ENCODE results near the gene COX10.
"Not testable (repeated sequence)": the region's sequence is repeated elsewhere in the genome, so short reads cannot be mapped to it uniquely, and the experiment has no call there.

Gene COX10

DNA sequence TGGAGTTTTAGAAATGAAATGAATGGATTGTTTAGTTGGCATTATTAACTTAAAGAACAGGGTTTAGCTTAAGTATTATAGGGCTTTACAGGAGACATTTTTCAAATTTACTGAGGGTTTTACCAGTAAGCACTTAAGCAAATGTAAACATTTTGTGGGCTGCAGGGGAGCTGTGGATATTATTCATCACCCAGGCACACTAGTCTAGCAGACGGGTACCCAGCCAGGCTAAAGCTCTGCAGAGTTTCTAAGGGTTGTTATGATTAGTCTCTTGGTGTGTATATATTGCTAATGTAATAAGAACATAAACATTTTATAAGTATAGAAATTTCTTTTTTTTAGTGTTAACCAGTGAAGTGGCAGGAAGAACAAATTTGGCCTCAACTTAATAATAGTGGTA is 110.6 kb downstream of the COX10 start:
- DNase-seq (ENCODE audit: low spot score), result not testable (repeated sequence)

DNA sequence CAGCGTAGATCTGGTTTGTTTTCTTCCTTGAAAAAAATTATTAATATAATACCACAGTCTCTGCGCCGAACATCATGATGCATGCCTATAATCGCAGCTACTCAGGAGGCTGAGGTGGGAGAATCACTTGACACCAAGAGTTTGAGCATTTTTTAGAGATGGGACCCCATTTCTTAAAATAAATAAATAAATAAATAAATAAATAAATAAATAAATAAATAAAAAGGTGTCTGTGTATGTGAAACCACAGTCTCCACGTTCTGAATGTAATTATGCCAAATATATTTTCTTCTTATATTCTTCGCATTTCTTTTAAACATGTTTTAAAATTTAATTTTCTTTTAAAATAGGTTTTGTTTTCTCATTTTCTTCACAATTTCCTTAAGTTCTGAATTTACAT is 112.8 kb downstream of the COX10 start:
- DNase-seq (ENCODE audit: low spot score), result not testable (repeated sequence)

GRCh38 chr17:14184536-14184935 is 115.2 kb downstream of the COX10 start:
- DNase-seq (ENCODE audit: low spot score), result not testable (repeated sequence)

GRCh38 chr17:14186443-14186842 is 117.1 kb downstream of the COX10 start:
- not testable (repeated sequence) for DNase-seq (ENCODE audit: low spot score)

GRCh38 chr17:14190774-14191173 is 121.5 kb downstream of the COX10 start:
- DNase-seq (ENCODE audit: low spot score), result not testable (repeated sequence)

DNA sequence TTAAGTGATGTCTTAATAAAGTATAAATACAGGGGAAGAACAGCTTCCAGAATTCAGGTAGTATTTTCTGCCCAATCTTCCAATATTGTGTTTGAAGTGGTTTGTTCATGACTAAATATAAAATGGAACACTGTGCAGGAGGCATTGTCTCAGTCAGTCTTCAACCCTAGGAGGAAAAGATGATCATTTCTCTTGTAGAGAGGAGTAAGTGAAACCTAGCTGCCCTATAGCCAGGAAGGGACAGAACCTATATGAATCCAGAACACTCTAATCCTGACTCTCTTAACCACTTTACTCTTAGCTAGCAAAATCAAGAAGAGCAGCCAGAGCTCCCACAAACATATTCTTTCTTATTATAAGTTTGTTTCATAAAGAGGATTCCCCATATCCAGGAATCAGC is 122.2 kb downstream of the COX10 start:
- not testable (repeated sequence) for DNase-seq (ENCODE audit: low spot score)

DNA sequence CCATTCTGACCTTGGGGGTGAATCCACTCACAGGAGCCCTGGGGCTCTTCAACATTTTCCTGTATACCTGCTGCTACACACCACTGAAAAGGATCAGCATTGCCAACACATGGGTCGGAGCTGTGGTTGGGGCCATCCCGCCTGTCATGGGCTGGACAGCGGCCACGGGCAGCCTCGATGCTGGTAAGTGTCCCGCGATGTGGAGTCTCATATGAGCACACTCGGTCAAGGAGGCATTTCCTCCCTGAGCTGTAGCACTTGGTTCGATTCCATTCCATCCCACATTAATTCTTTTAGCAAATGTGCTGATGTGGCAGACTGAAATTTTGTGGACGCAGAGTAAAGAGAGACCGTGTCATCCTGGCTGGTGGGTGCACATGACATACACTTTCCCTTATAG is 122.7 kb downstream of the COX10 start:
- not testable (repeated sequence) for DNase-seq (ENCODE audit: low spot score)

DNA sequence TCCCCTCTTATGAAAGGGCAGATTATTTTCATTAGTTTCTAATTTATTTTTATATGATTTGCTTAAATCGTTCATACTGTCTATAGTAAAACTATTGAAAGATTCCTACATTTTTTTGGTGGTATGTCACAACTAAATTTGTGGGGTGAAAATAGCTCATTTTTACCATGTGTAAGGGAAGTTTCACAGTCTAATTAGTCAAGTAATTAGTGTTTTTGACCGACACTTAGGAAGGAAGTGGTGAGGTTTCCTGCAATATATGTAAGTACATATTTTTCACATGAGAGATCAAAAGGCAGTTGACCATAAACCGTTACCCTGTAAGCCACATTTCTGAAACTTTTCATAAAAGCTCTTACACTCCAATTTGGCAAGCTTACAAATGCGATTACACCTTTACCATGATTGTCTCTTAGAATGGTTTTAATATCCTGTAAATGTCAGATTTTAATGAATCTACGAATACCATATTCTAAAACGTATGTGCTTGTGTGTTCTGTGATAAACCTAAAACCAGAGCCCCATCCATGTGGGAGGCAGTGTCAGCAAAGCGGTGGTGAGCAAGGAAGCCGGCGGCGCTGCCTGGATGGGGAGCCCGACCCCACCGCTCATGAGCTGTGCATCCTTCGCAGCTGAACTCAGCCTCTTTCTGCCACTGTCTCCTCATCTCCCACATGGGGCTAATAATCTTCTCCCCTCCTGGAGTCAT is 123.5 kb downstream of the COX10 start:
- not testable (repeated sequence) for DNase-seq (ENCODE audit: low spot score)

DNA sequence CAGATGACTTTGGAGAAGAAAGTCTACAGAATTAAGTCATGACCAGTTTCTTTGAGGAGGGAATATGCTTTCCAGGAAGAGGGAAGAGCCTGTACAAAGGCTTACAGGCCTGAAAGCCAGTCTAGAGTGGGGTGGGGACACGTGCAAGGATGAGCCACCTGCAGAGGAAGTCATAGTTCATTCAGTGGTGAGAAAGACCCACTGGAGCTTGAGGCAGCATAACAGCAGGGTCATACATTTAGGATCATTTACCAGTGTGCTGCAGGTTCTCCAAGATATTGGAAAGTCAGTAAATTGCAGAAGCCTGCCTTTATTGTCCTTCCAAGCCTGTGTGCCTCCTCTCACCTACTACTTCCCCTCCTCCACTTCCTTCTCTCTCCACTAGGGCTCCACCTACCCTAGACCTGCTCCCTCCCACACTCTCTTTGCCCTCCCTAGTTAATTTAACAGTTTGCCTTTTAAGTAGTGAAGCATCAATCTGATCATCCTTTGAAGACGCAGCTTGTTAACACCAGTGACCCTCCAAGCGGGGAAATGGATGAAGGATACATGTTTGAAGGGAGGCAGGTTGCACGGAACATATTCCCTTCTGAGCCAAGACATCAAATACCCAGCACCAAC is 127.2 kb downstream of the COX10 start:
- DNase-seq (ENCODE audit: low spot score), result no peak

DNA sequence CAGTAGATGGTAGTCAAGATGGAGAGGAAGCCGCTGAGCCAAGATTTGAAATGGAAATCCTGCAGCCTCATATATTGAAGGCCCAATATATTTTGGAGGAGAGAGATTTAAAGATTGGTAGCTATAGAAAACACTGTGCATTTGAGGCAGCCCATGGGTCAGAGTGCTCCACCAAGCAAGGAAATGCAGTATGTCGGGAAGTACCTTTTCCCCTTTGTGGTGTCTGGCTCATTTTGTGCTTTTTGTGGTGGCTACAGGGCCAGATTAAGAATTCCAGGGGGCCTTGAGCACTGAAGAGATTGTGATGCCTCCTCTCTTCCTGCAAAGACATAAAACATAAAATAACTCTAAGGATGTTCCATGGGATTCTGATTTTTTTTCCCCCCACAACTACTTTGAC is 127.8 kb downstream of the COX10 start:
- DNase-seq (ENCODE audit: low spot score), result no peak

DNA sequence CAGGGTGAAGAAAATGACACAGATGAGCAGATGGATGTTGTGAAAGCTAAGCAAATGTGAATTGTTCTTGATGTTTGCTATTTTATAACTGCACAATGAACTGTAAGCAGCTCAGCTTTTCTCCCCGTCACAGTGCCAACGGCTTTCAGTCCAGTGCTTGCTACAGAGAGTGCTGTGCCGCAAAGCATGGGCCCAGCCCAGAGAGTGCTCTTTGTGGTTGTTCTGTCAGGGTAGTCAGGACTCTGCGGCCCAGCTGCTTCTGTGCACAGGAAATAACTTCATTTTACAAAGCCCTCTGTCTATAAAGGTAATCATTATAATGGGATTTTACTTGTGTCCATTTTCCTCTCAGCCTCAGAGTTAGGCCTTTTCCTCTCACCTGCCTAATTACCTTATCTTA is 128.3 kb downstream of the COX10 start:
- DNase-seq (ENCODE audit: low spot score), result no peak

GRCh38 chr17:14198013-14198412 is 128.7 kb downstream of the COX10 start:
- DNase-seq (ENCODE audit: low spot score), result no peak

GRCh38 chr17:14198575-14198974 is 129.3 kb downstream of the COX10 start:
- DNase-seq (ENCODE audit: low spot score), result no peak

- DNase-seq (ENCODE audit: low spot score), result no peak
Observed at GRCh38 chr17:14199601-14200000, 130.3 kb downstream of the COX10 start.

DNA sequence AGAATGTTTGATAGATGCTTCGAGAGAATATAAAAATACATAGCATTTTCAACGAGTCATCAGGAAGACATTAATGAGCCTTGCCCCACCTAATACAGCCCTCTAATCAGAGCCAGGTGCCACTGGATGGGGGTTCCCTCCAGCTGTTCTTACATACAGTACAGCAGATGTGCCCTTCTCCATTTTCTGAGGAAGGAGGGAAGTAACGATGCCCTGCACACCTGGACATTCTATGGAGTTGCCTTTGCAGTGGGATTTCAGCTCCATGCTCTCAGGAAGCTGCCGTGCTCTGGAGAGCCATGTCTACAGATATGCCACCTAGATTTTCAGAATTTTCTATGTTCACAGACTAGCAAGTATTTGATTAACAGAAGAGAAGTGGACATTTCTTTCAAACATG is 131.1 kb downstream of the COX10 start:
- DNase-seq (ENCODE audit: low spot score), result no peak

GRCh38 chr17:14201021-14201987 is 132.0 kb downstream of the COX10 start:
- no peak for DNase-seq (ENCODE audit: low spot score)

DNA sequence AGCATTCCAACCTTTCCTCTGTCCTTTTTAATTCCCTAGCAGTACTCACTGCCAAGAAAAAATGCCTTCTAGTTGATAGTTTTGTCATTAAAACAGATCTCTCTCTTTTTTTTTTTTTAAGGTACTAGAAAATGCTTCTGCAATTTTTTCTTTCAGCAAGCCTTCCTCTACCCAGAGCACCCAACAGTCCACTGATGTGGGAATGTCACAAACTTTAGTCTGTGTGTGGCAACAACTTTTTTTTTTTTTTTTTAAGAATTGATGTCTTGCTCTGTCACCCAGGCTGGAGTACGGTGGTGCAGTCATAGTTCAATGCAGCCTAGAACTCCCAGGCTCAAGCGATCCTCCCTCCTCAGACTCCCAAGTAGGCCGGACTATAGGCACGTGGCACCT is 132.7 kb downstream of the COX10 start:
- DNase-seq (ENCODE audit: low spot score), result no peak

GRCh38 chr17:14202388-14203166 is 133.3 kb downstream of the COX10 start:
- DNase-seq (ENCODE audit: low spot score), result no peak

DNA sequence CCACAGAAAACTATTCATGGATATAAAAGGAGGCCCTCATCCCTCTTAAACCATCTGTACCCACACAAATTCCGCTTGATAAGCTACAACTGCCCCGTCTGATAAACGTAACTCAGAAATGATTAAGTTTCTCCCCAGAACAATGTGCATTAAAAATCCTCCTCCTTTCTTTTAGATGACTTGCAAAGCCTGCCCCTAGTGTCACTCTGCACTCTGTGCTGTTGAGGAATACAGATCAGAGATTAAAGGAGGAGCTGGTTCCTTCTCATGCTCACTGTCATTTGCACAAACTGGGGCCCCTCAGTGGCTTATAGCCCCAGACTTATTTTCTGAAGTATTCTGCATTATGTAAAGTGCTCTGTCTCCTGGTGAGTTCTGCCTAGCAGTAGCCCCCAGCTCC is 134.1 kb downstream of the COX10 start:
- DNase-seq (ENCODE audit: low spot score), result no peak

DNA sequence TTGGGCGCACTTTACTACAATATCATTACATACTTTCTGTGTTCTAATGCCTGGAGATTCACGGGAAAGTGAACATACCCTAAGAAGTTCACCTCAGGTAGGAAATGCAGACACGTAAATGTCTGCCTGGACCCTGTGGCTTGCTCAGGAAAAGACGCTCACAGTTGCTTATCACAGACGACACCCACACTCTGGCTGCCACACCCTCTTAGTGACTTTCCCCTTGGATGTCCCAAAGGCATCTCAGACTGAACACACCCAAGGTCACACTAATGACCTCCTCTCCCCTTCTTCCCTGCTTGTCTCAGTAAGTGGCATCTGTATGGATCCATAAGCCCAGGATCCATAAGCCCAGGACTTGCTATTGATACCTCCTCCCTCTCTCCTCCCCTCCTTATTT is 134.8 kb downstream of the COX10 start:
- DNase-seq (ENCODE audit: low spot score), result no peak

GRCh38 chr17:14204546-14204945 is 135.2 kb downstream of the COX10 start:
- DNase-seq (ENCODE audit: low spot score), result no peak

GRCh38 chr17:14205380-14205779 is 136.1 kb downstream of the COX10 start:
- DNase-seq (ENCODE audit: low spot score), result no peak

Measured in kidney capillary endothelial cell (primary cell).